Fibroblast of the aortic adventitia (primary cell): ENCODE measurements around the gene UNC79. TPM values are rescaled to one million over a fixed set of nuclear protein-coding genes. Genes with fewer than 3 reads are reported as not detected.

ENCODE experiments used
- DNase-seq: peaks from one replicate; pipeline ENCODE4 v3.0.0-alpha.2; 2010; ENCODE audit warnings: low read depth
- H3K4me3 ChIP-seq: 2 replicates; pipeline ENCODE4 v1.5.1; 2011; ENCODE audit warnings: low read depth, mild to moderate bottlenecking, control low read depth, low read length, moderate library complexity
- total RNA-seq: library from RNA; depleted of rRNA; stranded (reverse); fragments of >200 nt; gene quantifications from 2 replicates; pipeline ENCODE4 v1.2.3, GENCODE V29; 2012; ENCODE audit warnings: low replicate concordance
- TF ChIP-seq, protein P1 (sequence below): IDR thresholded peaks from 2 replicates; pipeline ENCODE4 v1.5.1; 2011; ENCODE audit warnings: mild to moderate bottlenecking, low read length, control low read depth, inconsistent platforms; ENCODE audit not compliant: insufficient read depth

UNC79 gene
- total RNA-seq, 1 donor, result 0.09 TPM

DNA sequence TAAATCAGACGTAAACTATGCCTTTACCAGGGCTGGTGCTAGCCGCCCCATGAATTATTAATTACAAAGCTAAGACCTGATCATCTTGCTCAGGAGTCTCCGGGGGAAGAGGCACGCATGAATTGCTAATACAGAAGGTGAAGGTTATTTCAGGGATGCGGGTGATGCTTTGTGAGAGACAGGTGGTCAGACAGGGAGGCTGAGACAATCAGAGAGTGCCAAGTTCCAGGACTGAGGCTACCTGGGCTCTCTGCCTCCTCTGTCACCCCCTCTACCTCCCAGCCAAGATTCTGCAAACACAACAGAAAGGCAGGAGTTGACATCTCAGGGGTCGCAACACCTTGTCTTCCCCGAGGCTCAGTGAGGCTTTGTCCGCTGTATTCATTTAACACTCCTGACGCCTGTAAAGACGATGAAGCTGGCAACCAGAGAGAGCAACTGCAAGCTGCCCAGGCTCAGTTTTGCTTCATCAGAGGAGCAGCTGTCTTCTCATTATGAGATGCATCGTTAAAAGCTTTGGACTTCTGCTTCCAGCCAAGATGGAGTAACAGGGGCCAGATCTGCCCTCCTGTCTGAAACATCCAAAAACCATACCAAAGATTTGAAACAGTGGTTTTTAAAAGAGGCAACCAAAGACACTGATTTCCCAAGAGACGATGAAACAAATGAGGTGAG is 311.0 kb downstream of the UNC79 start:
- H3K4me3 ChIP-seq, result no peak overlapping the region
- DNase-seq, result no peak
- TF ChIP-seq, protein P1, sequence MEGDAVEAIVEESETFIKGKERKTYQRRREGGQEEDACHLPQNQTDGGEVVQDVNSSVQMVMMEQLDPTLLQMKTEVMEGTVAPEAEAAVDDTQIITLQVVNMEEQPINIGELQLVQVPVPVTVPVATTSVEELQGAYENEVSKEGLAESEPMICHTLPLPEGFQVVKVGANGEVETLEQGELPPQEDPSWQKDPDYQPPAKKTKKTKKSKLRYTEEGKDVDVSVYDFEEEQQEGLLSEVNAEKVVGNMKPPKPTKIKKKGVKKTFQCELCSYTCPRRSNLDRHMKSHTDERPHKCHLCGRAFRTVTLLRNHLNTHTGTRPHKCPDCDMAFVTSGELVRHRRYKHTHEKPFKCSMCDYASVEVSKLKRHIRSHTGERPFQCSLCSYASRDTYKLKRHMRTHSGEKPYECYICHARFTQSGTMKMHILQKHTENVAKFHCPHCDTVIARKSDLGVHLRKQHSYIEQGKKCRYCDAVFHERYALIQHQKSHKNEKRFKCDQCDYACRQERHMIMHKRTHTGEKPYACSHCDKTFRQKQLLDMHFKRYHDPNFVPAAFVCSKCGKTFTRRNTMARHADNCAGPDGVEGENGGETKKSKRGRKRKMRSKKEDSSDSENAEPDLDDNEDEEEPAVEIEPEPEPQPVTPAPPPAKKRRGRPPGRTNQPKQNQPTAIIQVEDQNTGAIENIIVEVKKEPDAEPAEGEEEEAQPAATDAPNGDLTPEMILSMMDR, result no peak

DNA sequence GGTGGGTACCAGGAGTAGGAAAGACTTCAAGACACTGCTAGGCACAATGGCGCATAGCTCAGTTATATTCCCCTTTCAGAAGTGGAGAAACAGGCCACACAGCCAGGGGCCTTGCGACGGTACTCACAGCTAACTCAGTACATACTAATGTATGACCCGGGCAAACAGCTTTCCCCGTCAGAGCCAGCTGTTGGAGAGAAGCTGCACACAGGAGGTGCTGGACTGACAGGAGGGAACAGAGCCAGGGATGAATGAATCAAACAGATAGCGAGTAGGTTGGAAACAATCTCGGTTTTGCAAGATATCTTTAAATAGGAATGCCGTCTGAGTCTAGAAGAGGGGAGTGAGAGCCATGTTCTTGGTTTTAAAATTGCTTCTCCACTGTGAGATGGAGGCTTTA is 312.0 kb downstream of the UNC79 start:
- TF ChIP-seq, protein P1, result no peak
- no peak for DNase-seq
- no peak overlapping the region for H3K4me3 ChIP-seq

GRCh38 chr14:93743270-93744060 is 312.7 kb downstream of the UNC79 start:
- TF ChIP-seq, protein P1, result no peak
- DNase-seq, result no peak
- H3K4me3 ChIP-seq, result no peak overlapping the region

DNA sequence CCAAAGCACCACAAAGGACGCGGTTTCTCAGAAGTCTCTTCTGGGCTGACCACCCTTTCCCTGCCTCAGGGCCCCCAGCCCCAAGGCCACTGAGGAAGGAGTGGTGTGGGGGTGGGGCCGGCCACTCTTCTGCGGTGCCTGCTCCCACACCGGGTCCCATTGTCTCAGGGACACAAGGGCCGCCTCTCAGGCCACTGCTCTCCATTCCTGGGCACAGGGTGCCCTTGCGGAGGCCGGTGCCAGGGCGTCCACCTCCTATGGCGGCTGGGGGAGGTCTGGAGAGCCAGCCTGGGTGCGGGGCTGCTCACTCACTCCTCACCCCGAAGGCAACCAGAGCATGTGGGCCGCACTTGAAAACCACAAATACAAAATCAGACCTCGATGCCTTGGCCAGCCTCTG is 313.4 kb downstream of the UNC79 start:
- TF ChIP-seq, protein P1, result no peak
- DNase-seq, result no peak
- no peak overlapping the region for H3K4me3 ChIP-seq

- TF ChIP-seq, protein P1, result no peak
- DNase-seq, result no peak
Observed at GRCh38 chr14:93744876-93745275, 314.1 kb downstream of the UNC79 start.

DNA sequence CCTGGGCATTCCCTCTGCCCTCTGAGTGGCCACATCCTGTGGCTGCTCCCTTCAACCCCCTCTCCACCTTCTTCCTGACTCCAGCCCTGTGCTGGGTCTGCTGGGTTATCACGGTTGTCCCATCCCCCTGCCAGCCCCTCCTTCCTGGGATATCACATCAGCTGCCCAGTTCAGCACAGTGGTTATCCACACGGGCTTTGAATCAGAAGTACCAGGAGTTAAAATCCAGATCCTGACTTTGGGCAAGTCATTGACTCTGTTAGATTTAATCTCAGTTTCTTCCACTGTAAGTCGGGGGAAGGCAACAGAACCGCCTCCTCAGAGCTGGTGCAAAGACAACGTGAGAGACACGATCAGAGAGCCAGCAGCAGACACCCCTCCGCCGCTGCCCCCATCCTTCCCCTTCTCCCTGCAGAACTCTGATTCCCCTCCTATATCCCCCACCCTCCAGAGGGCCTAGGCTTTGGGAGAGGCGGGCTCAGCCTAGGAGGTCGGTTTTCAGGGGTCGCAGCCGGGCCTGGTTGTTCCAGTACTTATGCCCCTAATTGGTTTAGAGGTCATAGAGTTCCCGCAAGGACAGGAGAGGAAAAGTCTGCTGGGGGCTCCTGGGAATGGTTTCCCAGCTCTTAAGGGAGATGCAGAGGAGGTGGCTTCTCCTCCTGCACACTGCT is 315.0 kb downstream of the UNC79 start:
- no peak overlapping the region for H3K4me3 ChIP-seq
- TF ChIP-seq, protein P1, result no peak
- no peak for DNase-seq

More at GRCh38 chr14:93744876-93745275, 314.1 kb downstream of the UNC79 start:
- H3K4me3 ChIP-seq, result no peak overlapping the region
